WERI-Rb-1 (cell line): Measurements from ENCODE around the gene OTOS.

Experiments used
- DNase-seq: peaks from one replicate; pipeline ENCODE4 v3.0.0-alpha.2; 2020
- H3K27ac ChIP-seq: fragments of 250-450 bp; sonication (Bioruptor Pico); 2 replicates; pipeline ENCODE4 v1.5.1; 2020; ENCODE audit warnings: mild to moderate bottlenecking, moderate library complexity
- H3K27me3 ChIP-seq: fragments of 250-450 bp; sonication (Bioruptor Pico); 2 replicates; pipeline ENCODE4 v1.5.1; 2021; ENCODE audit warnings: mild to moderate bottlenecking, low read depth, moderate library complexity; ENCODE audit not compliant: insufficient read depth, severe bottlenecking
- H3K36me3 ChIP-seq: fragments of 250-450 bp; sonication (Bioruptor Pico); 2 replicates; pipeline ENCODE4 v1.5.1; 2020; ENCODE audit warnings: mild to moderate bottlenecking, moderate library complexity
- H3K4me3 ChIP-seq: 2 replicates; pipeline ENCODE4 v1.5.1; 2011; ENCODE audit warnings: low read depth, mild to moderate bottlenecking, control low read depth, low read length
- H3K9me3 ChIP-seq: fragments of 250-450 bp; sonication (Bioruptor Pico); 2 replicates; pipeline ENCODE4 v1.5.1; 2021; ENCODE audit warnings: mild to moderate bottlenecking, moderate library complexity; ENCODE audit not compliant: severe bottlenecking
- TF ChIP-seq, protein P1 (sequence below): IDR thresholded peaks from 2 replicates; pipeline ENCODE4 v1.5.1; 2011; ENCODE audit warnings: low read depth, mild to moderate bottlenecking, control low read depth, inconsistent platforms, low read length

Gene OTOS

GRCh38 chr2:240134466-240134865 lies 6.0 kb downstream of the OTOS start:
- no peaks in the 10 kb centered on the region for H3K27me3 ChIP-seq
- TF ChIP-seq, protein P1, sequence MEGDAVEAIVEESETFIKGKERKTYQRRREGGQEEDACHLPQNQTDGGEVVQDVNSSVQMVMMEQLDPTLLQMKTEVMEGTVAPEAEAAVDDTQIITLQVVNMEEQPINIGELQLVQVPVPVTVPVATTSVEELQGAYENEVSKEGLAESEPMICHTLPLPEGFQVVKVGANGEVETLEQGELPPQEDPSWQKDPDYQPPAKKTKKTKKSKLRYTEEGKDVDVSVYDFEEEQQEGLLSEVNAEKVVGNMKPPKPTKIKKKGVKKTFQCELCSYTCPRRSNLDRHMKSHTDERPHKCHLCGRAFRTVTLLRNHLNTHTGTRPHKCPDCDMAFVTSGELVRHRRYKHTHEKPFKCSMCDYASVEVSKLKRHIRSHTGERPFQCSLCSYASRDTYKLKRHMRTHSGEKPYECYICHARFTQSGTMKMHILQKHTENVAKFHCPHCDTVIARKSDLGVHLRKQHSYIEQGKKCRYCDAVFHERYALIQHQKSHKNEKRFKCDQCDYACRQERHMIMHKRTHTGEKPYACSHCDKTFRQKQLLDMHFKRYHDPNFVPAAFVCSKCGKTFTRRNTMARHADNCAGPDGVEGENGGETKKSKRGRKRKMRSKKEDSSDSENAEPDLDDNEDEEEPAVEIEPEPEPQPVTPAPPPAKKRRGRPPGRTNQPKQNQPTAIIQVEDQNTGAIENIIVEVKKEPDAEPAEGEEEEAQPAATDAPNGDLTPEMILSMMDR = no peak
- no peak overlapping the region for H3K4me3 ChIP-seq
- DNase-seq = no peak
- H3K36me3 ChIP-seq = peaks cover 44% of the 10 kb centered on the region
- H3K9me3 ChIP-seq = no peaks in the 10 kb centered on the region
- no peak overlapping the region for H3K27ac ChIP-seq

DNA sequence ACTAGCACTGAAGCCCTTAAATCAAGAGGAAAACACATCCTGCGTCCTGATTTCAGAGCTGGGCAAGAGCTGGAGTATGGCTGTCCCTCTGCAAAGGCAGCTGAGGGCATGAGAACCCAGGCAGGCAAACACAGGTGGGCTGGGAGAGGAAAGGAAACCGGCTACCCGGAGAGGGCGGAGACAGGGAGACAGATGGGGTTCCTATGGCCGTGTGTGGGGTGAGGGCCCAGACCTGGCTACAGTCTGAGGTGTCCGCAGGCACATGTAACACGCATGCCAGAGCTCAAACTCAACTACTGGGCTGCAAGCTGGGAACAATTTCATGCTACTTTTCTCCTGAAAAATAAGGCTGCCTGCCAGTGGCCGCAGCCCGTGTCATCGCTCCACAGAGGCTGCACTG lies 7.1 kb downstream of the OTOS start:
- H3K9me3 ChIP-seq = no peaks in the 10 kb centered on the region
- H3K27me3 ChIP-seq = no peaks in the 10 kb centered on the region
- TF ChIP-seq, protein P1 = no peak
- H3K27ac ChIP-seq = no peak overlapping the region
- H3K36me3 ChIP-seq = peaks cover 50% of the 10 kb centered on the region
- H3K4me3 ChIP-seq = no peak overlapping the region
- no peak for DNase-seq

DNA sequence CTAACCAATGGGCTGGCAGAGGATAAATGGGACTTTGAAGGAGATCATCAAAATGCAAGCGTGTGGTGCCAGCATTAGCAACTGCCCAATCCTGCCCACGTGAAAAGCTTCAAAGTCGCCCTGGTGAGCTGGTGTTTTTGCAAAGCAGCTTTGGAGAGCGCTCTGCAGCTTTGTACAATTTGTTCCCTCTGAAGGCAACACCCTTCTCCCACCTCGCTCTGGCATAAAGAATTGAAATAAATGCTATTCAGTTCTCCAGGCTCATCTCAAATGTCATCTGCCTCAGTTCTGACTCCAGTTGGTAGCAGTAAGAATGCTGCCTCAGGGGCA lies 7.8 kb downstream of the OTOS start:
- TF ChIP-seq, protein P1 = no peak
- no peak overlapping the region for H3K27ac ChIP-seq
- peaks cover 50% of the 10 kb centered on the region for H3K36me3 ChIP-seq
- H3K9me3 ChIP-seq = no peaks in the 10 kb centered on the region
- H3K4me3 ChIP-seq = no peak overlapping the region
- DNase-seq = no peak
- H3K27me3 ChIP-seq = no peaks in the 10 kb centered on the region

DNA sequence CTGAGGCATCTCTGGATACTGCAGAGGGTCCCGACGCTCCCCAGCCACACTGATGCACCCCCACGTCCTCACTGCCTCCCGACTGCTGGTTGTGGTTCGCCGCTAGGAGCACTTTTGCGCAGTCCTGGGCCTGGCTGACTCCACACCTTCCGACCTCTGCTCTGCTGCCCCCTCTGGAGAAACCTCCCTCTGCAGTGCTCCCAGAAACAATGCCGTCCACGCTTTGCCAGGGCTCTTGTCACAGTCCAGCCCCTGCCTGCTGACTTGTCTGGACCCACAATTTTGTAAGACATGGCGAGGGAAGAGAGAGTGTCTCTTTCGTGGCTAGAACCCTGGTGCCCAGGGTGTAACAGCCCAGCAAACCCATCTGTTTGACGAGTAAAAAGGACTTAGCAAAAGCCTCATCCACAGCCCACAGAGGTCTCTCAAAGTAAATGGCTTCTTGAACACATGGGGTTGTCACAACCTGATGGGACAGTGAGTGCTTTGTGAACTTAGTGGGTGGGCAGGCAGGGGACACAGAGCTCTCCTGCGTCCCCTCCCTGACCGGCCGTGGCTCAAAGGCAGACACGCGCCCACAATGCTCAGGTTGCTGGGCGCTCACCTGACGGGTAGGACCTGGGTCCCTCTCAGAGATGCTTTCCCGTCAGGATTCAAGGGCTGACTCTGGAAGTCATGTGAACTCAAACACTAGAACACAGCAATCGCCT lies 8.4 kb downstream of the OTOS start:
- Histone ChIP-seq H3K9me3 (no peaks in the 10 kb centered on the region), H3K4me3 (no peak overlapping the region), H3K27ac (no peak overlapping the region), H3K27me3 (no peaks in the 10 kb centered on the region), H3K36me3 (peaks cover 50% of the 10 kb centered on the region)
- no peak for DNase-seq
- TF ChIP-seq, protein P1 = peak; percentile 53

- H3K9me3 ChIP-seq = no peaks in the 10 kb centered on the region
- TF ChIP-seq, protein P1 = no peak
- no peaks in the 10 kb centered on the region for H3K27me3 ChIP-seq
- no peak overlapping the region for H3K27ac ChIP-seq
- H3K4me3 ChIP-seq = no peak overlapping the region
- peaks cover 50% of the 10 kb centered on the region for H3K36me3 ChIP-seq
- DNase-seq = no peak
Observed at GRCh38 chr2:240131296-240131695, 9.2 kb downstream of the OTOS start.
